Ovary (tissue), 3 donors: ENCODE results near the gene SIGMAR1.
A peak's percentile ranks its signal among the peaks of the same experiment; 100 is the strongest.

Source experiments
- EP300 ChIP-seq: sonication (generic); formaldehyde crosslinking; IDR thresholded peaks from one replicate; pipeline ENCODE4 v1.6.1; 2017; ENCODE audit warnings: antibody characterized with exemption
- POLR2A ChIP-seq: fragments of 450-650 bp; IDR thresholded peaks from one replicate; pipeline ENCODE4 v1.6.1; 2017; ENCODE audit warnings: antibody characterized with exemption, mild to moderate bottlenecking, moderate library complexity
- TF ChIP-seq, protein P1 (sequence below), 3 donors: fragments of 450-650 bp in 2 of 3; fragments of 200-600 bp in 1 of 3; IDR thresholded peaks; one replicate each; pipeline versions ENCODE4 v1.5.1 to v1.8.0; 2016 to 2022; ENCODE audit warnings: antibody characterized with exemption in 3 of 3, mild to moderate bottlenecking in 1 of 3
- donor health status: DM: no; HTN: no; CAD: no.

DNA sequence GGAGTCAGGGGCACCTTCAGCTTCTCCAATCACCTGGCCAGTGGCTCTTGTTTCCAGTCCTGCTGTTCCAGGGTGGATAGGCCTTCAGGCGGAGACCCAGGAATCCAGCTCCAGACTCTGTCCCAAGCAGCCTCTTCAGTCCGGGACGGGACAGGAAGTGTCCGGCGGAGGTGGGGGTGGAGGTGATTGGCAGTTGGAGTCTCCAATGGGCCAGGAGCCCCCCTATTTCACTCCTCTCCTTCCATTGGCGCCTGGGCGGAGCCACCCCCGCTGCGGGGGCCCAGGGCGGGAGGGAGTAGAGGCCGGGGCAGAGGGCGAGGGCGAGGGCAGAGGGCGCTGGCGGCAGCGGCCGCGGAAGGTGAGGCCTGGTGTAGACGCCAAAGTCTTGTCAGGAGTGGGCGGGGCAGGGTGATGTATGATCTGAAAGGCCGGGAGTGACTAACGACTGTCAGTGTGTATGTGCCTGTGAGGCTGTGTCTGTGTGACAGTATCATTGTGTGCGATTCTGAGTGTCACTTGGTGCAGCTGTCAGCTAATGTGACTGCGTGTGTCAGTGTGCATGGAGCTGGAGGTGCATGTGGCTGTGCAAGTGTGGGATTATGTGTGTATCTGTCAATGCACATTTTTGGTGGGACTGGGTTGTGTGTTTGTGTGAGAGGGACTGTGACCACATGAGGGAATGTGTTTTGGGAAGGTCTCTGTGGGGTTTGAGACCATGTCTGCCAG is 14.5 kb upstream of the SIGMAR1 start, which contains the start of gene IL11RA:
- peak; percentile 35 for TF ChIP-seq POLR2A
- TF ChIP-seq, protein P1, sequence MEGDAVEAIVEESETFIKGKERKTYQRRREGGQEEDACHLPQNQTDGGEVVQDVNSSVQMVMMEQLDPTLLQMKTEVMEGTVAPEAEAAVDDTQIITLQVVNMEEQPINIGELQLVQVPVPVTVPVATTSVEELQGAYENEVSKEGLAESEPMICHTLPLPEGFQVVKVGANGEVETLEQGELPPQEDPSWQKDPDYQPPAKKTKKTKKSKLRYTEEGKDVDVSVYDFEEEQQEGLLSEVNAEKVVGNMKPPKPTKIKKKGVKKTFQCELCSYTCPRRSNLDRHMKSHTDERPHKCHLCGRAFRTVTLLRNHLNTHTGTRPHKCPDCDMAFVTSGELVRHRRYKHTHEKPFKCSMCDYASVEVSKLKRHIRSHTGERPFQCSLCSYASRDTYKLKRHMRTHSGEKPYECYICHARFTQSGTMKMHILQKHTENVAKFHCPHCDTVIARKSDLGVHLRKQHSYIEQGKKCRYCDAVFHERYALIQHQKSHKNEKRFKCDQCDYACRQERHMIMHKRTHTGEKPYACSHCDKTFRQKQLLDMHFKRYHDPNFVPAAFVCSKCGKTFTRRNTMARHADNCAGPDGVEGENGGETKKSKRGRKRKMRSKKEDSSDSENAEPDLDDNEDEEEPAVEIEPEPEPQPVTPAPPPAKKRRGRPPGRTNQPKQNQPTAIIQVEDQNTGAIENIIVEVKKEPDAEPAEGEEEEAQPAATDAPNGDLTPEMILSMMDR (IDR thresholded peaks at IDR 0.05), result peak in 1 of 3 donors; percentile 6
- no peak for TF ChIP-seq EP300
